ENCODE measurements around the gene GASK1A.

GASK1A gene

DNA sequence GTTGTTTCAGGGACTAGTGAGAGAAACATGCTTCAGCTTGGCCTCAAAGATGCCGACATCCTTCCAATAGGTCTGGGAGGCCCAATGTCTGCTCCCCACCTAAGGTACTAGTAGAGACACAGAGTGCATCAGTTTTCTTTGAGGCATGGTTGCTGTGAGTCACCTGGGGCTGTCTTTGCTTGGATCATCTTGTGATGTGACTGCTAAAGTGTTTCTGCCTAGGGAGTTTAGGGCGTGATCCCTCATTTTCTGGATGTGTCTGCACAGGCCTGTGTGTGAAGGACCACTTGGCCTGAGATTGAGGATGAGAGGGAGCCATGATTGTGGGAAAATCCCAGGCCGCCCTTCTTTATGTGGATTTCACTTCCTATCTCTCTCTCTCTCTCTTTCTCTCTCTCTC, 4.8 kb downstream of the GASK1A start:
- DNase-seq: no peak

DNA sequence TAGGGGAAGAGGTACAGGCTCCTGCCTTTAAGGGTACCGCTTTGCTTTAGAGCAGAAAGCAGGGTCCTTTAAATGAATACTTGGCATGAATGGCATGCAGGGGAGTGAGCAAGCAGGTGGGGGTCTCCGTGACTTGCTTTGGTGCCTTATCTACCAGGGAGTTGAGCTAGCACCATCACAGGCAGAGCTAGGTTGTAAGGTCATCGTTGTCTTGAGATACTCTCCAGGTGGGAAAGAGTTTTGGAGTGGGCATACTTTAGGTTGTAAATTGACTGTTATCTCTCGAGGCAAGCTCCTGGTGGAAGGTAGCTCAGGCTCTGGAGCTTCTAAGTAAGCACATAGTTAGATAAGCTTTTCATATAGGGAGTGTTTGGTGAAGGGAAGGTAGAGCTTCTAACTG, 5.6 kb downstream of the GASK1A start:
- no peak for DNase-seq

DNA sequence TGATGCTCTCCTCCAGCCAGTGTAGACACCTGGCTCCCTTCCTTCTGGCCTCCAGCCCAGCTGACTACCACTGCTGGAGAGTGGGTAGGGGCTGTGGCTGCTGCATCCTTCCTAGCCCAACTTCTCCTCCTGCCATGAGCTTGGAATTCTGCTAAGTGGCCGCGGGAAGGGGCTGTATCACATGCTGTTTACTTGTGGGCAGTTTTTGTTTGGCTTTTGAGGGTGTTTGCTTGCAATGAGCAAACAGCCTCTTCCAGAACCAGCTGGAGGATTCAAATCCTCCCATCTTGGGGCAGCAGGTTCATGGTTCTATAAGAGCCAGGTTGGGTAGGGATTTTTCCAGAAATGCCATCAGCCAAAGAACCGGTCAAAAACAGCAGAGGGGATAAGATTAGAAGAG, 9.0 kb downstream of the GASK1A start:
- no peak for DNase-seq

DNA sequence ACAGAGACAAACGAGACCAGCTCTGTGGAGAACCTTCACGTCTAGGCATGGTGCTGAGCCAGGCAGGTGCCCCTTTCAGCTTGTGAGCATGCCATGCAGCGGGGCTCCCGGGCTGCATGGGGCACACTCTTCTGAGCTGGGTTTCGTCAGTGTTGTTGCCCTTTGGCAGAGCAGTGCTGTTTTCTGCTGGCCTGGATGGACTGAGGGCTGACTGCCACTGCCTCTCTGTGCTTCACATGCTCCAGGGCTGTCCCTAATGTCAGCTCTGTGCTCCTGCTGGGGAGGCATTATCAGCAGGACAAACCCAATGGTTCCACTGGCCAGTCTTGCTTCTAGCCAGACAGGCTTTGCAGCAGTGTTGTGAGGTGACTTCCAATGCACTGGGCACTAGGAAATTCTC, 9.5 kb downstream of the GASK1A start:
- no peak for DNase-seq

DNA sequence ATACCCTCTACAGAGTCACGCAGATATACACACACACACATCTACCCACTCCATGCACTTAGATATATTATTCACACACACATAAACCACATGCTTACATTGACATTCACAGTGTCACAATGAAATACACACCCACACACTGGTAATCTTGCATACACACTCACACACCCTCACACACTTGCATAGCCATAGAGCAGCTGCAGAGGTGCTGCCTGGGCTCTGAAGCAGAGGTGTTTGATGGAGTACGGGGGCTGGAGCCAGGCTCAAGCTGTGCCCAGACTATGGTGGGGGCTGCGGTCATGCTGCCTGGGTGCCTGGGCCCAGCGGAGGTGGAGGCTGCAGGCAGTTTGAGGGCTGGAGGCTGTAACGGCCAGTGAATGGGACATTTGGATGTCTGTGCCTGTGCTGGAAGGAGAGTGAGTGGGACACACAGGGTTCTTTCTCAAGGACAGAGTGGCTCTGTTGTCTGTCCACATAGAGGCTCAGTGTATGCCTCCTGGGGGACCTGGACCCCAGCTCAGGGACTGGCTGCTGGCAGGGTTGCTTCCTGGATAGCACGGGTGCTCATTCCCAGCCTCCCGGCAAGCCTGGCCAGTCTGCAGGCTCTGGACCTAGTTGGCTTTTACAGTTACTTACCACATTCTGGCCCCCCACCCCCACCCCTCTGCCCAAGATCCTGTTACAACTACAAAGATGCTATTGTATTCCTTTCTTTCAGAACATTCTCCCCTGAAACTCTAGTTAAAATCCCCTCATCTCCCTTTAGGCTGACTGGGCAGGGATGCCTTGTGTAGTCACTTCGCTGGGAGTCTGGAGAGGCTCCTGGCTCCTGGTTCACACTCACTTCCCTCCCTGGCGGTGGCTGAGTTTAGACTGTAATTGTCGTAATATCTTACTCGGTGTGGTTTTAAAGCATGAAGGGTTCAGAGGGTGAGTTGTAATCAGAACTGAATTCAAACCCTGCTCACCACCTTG, 12.5 kb downstream of the GASK1A start:
- DNase-seq: no peak

DNA sequence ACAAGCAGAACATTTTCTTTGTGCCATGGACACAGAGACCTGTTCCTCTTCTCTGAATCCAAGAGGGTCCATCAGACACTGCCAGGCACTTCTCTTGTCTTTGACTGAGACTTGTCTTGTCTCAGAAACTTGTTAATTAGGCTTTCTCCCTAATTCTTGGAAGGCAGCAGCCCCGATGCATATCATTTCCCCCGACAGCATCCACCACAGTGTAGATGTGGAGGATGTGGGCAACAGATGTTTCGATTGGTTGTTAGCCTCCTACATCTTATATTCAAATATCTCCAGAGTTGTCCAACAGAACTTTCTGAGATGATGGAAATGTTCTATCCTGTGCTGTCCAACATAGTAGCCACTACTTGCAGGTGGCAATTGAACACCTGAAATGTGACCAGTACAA, 15.5 kb downstream of the GASK1A start:
- DNase-seq: no peak

DNA sequence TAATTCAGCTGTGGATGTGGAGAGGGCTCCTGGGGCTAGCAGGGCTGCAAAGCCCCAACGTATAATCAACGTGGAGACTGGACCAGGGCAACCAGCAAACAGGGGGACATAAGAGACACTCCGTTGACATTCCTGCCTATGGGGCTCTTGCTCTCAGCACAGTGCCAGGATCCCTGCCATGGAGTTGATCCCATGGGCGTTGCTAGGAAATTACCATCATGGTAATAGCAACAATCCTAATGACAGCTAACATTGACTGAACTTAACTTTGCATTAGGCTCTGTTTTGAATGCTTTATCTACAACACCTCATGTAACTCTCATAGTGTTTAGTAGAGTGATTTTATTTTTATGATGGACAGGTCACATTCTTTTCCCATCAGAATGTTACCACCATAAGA, 16.9 kb downstream of the GASK1A start:
- no peak for DNase-seq

DNA sequence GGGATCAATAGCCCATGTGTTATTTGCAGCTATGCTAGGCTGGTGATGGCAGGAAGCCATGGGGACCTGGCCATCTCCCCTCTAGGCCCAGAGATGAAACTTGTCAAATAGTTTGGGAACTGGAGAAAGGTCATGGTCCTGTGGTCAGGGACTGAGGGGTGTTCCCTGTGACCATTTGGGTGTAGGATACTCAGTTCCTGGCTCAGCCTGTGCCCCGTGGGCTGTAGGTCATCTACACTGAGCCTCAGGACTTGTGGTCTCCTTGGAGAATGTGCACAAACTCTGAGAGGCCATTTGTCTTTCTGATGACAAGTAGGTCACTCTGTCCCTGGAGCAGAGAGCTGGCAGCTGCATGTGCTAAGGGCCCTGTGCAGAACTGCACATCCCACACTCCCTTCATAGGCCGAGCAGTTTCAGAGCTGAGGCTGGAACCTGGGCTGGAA, 17.5 kb downstream of the GASK1A start:
- DNase-seq: no peak

DNA sequence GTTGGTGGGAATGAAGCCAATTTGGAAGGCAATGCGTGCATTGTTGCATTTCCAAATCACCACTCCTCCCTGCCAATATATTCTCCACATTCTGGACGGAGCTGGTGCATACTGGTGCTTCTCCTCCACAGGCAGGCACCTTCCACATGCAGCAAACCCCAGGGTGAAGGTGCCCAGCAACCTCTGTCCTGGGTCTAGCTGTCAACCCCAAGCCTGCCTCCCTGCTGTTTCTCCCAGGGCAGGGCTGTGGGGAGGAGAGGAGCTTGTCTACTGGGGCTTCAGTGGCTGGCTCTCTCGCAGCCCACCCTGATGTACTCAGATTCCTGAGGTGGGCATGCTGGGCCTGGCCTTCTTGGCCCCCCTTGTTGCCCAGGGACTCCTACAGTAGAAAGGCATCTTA, 20.1 kb downstream of the GASK1A start:
- DNase-seq: no peak

DNA sequence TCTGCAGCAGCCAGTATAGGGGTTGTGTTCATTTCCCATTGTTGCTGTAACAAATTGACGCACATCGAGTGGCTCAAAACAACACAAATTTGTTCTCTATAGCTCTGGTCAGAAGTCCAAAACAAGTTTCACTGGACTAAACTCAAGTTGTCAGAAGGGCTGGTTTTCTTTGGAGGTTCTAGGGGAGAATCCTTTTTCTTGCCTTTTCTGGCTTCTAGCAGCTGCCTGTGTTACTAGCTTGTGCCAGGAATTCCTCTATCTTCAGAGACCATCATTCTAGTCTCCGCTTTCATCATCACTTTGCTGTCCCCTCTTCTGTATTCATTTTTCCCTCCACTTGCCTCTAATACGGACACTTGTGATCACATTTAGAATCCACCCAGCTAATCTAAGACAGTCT, 20.5 kb downstream of the GASK1A start:
- DNase-seq: no peak

DNA sequence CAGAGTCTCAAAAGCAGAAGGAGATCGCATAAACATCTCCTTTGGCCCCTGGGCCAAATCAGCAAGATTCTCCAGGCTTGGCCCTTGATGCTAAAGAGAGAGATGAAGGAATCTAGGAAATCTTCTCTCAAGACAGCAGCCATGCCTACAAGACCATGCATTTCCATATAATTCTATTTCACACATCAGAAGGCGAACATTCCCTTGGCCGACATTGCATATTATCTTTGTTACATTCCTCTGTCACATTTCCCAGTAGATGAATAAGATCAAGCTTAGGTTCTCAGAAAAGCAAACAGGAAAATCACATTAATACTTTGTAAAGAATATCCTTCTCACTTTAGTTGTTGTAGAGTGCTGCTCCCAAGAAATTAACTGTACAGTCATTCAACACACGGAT, 21.3 kb downstream of the GASK1A start:
- no peak for DNase-seq

DNA sequence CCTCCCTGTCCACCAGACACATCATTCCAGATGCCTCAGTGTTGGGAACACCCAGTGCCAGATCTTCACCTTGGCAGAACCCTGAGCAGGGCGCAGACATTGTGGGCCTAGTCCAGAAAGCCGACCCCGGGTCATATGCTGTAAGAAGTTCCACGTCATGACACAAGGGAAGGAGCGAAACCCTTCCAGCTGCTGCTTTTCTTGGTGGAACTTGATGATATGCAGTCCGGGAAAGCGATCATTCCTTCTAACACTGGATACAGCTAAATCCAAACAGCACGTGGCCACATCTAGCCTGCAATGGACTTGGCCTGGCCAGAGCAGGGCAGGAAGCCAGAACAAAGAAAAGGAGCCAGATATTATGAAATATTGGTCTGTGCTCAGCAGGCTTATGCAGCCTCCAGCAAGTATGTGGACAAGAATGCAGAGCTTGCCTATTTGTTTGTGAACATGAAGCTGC, 22.0 kb downstream of the GASK1A start:
- DNase-seq: no peak

DNA sequence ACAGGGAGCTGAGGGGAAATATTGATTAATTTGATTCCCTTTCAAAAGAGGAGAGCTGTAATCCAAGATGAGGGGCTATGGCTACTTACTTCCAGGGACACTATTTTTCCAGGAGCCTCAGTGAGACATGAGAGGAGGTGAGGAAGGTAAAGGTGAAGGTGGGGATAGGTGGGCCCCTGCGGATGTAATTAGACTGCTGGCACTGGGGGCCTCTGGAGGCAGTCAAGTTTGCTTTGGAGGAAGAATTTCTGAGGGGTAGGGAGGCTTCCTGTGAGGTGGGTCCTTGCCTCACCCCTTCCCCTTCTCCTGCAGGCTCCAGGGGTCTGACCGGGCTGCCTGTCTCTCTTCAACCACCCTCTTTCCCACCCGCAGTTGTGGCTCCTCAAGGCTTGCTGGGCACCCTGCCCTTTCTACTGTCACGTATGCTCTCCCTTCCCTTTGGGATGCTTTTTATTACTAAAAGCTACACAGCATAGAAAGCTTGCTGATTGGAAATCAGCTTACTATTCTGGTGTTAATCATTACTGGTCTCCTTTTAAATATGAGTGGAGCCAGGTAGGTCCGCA, 22.5 kb downstream of the GASK1A start:
- DNase-seq: no peak

DNA sequence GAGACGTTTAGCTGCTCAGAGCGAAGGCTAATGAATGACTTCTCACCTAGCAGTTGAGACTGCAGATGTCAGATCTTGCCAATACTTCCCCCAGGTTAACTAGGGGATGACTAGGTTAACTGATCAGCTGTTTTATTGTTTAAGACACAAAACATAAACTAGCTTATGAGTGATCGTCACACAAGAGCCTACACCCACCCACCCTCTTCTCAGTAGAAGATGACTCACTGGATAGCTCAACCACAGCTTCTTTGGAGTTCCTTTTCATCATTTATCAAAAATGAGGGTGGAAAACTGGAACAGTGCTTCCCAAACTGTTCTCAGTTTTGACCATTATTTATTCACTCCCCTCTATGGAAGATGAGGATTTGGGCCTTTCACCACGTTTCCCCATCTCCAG, 25.2 kb downstream of the GASK1A start:
- DNase-seq: no peak

DNA sequence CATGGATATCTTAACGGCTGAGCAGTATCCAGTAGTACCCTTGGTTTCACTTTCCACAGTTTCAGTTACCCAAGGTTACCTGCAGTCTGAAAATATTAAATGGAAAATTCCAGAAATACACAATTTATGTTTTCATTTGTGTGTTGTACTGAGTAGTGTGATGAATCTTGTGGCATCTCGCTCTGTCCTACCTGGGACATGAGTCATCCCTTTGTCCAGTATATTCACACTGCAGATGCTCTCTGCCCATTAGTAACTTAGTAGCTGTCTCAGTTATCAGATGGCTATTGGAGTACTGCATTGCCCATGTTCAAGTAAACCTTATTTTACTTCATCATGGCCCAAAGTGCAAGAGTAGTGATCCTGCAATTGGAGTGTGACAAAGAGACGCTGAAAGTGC, 26.1 kb downstream of the GASK1A start:
- no peak for DNase-seq

DNA sequence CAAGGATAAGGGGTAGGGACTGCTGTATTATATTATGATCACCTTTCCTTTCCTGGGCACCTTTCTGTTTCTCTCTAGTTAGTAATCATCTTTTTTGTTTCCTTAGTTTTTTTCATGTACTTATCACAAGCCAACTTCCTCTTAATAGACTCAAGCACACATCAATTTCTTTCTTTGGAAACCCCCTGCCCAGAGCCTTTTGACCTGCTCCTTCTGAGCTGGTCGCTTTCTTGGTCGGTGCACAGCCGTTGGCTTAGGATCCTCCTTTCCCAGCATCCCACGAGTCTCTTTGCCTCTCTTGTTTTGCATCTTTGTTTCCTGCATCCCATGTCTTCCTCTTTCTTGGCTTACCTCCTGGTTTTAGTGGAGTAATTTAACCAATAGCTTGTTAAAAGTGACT, 26.9 kb downstream of the GASK1A start:
- DNase-seq: no peak

DNA sequence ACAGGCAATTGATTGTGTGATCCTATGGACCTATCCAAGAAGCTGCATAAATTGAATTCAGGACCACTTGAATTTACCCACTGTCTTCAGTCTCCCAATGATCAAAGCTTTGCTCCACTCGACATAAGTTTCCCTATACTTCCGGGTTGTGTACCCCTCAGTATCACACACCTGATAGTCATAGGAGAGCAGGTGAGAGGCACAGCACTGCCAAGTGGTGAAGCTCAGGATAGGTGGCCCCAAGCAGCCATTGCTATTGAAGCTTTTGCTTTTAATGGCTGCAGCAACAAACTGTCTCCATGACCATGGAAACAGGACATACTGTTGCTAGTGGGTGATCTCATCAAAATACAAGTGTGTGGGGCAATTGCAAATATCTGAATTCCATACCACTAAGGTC, 27.7 kb downstream of the GASK1A start:
- DNase-seq: no peak

DNA sequence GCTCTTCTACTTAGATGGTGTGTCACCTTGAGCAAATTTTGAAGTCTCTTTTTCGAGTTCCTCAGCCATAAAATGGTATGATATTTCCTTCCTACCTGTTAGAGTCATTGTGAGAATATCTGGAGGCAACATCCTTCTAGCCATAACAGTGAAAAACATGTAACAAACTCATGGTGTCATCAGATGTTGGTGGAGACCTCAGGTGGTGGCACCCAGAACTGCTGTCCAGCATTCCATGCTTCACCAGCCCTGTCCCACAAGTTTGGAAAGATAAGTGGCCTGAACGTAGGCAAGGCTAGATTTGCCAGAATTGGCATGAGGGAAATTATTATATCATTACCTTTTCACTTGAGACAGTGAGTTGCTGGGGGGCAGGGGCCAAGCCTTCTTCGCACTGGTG, 30.4 kb downstream of the GASK1A start:
- DNase-seq: no peak

DNA sequence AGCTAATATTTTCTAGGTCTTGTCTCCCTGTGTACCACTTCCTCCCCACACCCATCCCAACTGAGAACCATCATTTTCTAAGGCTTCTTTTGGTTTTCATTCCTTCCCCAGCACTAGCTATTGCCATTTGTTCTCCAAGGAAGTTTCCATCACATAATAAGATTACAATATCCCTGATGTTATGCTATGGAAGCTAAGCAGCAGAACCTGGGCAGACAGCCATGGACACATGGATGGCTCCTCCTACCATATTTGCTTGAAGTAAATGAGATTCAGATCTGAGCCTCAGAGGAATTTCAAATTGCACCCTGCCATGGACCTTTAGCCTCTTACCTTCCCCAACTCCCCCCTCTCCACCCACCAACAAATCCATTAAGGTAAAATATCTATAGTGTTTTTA, 31.5 kb downstream of the GASK1A start:
- DNase-seq: no peak

DNA sequence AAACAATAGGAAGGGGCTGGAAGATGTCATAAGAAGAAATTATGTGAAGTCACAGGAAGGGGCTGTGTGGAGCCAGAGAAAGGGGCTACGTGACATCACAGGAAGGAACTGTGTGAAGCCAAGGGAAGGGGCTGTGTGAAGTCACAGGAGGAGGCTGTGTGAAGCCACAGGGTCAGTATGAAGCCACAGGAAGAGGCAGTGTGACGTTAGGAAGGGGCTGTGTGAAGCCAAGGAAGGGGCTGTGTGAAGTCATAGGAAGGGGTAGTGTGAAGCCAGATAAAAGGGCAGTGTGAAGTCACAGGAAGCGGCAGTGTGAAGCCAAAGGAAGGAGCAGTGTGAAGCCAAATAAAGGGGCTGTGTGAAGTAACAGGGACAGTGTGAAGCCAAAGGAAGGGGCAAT, 32.5 kb downstream of the GASK1A start:
- no peak for DNase-seq

DNA sequence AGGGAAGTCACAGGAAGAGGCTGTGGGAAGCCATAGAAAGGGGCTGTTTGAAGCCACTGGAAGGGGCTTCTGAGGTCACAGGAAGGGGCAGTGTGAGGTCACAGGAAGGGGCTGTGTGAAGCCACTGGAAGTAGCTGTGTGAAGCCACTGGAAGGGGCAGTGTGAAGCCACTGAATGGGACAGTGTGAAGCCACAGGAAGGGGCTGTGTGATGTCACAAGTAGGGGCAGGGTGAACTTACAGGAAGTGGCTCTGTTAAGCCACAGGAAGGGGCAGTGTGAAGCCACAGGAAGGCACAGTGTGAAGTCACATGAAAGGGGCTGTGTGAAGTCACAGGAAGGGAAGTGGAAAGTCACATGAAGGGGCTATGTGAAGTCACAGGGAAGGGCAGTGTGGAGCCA, 33.1 kb downstream of the GASK1A start:
- no peak for DNase-seq

DNA sequence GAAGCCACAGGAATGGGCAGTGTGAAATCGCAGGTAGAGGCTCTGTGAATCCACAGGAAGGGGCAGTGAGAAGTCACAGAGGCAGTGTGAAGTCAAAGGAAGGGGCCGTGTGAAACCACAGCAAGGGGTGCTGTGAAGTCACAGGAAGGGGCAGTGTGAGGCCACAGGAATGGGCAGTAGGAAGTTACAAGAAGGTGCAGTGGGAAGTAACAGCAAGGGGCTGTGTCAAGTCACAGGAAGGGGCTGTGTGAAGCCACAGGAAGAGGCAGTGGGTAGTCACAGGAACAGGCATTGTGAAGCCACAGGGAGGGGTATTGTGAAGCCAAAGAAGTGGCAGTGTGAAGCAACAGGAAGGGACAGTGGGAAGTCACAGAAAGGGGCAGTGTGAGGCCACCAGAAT, 34.1 kb downstream of the GASK1A start:
- DNase-seq: no peak

DNA sequence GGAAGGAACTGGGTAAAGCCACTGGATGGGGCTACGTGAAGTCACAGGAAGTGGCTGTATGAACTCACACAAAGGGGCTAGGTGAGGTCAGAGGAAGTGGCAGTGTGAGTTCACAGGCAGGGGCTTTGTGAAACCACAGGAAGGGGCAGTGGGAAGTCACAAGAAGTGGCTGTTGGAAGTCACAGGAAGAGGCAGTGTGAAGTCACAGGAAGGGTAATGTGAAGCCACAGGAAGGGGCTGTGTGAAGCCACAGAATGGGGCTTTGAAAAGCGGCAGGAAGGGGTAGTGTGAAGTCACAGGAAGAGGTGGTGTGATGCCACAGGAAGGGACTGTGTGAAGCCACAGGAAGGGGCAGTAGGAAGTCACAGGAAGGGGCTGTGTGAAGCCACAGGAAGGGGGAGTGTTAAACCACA, 34.6 kb downstream of the GASK1A start:
- no peak for DNase-seq

DNA sequence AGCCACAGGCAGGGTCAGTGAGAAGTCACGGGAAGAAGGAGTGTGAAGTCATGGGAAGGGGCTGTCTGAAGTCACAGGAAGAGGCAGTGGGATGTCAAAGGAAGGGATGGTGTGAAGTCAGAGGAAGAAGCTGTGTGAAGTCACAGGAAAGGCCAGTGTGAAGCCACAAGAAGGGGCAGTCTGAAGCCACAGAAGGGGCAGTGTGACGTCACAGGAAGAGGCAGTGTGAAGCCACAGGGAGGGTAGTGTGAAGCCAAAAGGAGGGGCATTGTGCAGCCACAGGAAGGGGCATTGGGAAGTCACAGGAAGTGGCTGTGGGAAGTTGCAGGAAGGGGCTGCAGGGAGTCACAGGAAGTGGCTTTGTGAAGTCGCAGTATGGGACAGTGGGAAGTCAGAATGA, 35.1 kb downstream of the GASK1A start:
- DNase-seq: no peak

DNA sequence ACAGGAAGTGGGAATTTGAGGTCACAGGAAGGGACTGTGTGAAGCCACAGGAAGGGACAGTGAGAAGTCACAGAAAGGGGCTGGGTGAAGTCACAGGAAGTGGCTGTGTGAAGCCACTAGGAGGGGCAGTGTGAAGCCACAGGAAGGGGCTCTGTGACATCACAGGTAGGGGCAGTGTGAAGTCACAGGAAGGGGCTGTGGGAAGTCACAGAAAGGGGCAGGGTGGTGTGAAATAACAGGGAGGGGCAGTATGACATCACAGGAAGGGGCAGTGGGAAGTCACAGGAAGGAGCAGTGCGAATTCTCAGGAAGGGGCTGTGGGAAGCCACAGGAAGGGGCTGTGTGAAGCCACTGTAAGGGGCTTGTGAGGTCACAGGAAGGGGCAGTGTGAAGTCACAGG, 35.8 kb downstream of the GASK1A start:
- no peak for DNase-seq
